Stimulated activated CD4-positive, alpha-beta T cell treated with anti-CD3 and anti-CD28 coated beads, Interleukin-2, amount 100 ng/mL, for 24 hours (primary cell): ENCODE data around the gene TSPAN15.

Source experiments
- DNase-seq, 2 donors: peaks; one replicate each; pipeline ENCODE4 v3.0.0-alpha.2; 2020

The TSPAN15 gene

DNA sequence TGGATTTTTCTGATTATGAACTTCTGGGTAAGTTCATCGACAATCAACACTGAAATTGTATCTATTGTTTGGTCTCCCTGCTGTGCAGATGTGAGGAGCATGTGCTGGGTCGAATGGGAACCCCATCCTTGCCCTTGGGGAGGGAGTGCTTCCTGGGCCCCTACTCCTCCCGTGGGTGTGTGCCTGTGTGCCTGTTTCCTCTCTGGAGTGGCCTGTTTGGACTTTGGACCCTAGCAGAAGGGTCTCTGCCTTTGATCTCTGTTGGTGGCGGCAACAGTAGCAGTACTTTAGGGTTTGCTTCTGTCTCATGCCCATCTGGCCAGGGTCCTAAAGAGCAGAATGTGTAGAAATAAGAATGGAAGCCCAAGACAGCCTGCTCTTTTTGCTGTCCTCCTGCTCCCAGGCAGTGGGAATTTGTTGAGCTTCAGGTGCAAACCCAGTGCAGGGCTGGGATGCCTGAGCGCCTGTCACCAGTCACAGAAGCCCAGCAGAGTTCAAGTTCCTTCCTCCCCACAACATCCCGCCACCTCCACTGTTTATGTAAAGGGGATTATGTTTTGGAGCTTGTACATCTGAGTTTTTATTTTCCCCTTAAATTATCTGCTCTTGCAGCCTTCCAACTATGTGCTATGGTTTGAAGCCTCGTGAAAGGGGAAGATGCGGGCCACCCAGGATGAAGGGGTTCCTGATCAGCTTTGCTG is 33.1 kb upstream of the TSPAN15 start:
- no peak for DNase-seq

DNA sequence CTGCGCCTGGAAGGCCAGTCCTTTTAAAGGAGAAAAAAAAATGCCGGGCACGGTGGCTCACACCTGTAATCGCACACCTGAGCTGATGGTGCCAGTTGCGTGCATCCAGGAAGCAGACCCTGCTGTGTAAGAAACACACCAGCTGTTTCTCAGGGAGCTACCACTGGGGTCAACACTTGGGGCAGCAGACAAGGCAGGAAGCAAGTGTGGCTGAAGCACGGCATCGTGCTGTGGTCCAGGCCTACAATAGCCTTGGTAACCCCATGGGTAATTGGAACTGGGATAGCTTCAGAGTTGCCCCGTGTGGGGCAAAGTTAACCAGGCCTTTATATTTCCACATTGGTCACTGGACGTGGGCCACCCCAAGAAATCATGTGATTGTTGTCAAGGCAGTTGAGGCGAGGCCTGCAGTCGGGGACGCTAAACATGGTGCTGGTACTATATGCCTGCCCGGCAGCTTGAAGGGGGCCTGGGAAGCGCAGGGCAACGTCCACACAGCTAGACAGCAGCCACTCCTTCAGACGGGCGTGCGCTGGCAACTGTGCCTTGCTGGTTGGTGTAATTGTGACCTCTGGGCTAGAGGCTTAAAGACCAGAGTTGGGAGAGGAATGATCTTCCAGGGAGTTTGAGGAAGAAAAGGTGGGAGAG is 32.0 kb upstream of the TSPAN15 start:
- no peak for DNase-seq

DNA sequence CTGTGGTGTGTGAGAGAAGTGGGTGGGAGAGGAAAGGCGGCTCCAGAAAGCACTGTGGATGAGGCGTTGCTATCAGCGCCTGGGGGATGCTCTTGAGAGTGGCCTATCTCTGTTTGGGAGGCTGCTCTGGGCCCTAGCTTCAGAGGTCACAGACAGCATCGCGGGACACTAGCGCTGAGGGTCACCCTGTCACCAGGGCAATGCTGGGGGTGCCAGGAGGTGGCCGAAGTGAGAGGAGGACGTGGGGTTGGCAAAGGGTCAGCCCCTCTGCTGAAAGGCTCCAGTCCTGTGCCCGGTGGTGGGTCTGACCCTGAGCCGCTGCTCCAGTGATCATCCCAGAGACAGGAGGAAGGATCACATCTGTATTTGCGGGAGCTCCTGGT is 31.5 kb upstream of the TSPAN15 start:
- DNase-seq, result no peak

DNA sequence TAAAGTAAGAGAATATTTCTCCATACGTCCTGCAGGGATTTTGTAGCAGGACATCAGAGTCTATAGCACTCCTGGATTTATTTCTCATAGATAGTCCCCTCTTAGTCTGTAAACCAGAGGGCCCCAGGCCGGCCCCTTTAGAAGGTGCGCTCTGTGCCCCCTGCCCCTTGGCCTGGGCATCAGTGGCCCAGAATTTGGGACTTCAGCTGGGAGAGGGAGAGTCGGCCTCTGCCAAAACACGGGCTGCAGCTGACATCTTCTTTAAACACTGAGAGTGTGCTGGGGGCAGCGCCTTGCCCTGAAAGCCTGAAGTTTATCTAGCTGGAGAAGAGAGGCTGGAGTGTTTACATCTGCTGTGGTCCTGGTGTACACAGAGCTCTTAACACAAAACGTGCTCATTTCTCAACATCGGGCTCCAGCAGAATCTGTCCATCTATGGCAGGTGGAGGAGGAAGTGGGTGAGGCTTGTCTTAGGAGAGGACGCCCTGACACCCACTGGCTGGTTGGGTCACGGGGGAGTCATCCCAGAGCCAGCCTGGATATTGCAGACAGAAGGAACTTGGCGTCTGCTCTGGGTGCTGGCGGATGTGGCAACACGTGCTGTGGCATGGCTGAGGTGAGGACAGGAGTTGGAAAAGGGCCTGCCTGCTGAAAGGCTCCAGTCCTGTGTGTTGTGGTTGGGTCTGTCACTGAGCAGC is 29.5 kb upstream of the TSPAN15 start:
- DNase-seq, result no peak

DNA sequence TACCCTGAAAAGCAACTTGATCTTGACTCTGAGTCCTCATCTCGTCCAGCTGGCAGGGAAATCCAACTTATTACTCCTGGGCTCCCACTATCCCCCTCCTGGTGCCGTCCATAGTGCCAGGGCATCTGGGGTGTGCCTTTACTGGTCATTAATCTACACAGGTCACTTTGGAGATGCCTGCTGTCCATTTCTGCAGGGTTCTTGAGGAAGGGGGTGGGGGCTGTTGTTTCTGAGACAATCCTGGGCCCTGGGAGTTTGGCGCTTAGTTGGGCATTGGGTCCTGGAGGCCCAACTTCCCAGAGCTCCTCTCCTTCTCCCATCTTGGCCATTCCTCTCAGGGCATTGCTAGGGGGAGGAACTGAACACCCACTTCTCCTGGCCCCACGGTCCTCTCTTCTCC is 28.6 kb upstream of the TSPAN15 start:
- DNase-seq, result no peak

DNA sequence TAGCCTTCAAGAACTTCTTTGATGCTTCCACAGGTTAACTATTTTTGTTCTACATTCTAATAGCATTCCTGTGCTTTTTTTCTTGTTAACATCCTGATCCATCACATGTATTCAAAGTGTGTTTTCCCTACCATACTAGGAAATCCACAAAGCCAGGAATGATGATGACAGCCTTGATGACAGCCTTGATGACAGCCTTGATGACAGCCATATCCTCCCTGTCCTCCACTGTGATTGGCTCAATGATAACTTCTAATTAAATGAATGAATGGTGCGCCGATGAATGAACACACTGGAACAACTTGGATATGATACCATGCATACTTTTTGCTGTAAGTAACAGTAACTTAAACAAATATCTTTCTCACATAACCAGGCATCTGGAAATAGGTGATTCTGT is 26.2 kb upstream of the TSPAN15 start:
- DNase-seq, result no peak

DNA sequence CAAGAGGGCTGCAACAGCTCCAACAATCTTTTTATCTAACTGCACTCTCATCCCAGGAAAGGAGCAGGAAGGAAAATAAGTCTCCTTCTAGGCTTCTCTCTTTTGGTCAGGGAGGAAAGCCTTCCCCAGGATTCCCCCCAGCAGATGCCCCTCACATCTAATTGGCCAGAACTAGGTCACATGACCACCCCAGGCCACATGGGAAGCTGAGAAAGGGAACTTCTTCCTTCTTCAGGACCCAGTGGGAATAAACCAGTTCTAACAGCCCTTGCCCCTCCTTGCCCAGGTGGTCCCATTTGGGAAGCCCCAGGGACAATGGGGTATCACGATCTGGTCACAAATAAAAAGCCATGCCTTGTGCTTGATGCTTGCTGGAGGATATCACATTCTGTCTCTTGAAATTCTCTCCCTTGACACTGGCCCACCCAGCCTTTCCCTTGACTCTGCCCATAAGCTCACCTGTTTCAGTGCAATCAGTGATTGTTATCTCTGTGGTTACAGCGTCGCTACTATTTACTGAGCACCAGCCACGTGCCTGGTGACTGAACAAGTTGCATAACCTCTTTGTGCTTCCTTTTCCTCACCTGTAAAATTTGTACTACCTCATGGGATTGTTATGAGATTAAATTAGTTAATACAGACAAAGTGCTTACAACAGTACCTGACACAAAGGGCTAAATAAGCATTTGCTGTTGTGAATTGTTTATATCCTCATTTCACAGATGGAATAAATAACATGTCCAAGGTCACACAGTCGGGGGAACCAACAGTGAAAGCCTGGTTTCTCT is 25.6 kb upstream of the TSPAN15 start:
- no peak for DNase-seq

DNA sequence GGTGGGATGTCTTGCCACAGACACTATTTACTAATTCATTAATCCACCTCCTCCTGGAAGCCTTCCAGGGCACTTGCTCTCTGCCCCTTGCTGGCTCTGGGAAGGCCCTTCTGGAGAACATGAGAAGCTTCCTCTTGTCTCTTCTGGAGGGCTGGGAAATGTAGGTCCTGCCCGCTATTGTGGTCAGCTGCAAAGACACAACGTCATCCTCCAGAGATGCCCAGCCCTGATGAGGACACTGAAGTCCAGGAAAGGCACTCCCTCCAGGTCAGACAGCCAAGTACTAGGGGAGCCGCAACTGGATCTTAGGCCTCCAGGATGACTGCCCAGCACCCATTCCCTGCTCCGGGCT is 24.9 kb upstream of the TSPAN15 start:
- DNase-seq, result no peak

DNA sequence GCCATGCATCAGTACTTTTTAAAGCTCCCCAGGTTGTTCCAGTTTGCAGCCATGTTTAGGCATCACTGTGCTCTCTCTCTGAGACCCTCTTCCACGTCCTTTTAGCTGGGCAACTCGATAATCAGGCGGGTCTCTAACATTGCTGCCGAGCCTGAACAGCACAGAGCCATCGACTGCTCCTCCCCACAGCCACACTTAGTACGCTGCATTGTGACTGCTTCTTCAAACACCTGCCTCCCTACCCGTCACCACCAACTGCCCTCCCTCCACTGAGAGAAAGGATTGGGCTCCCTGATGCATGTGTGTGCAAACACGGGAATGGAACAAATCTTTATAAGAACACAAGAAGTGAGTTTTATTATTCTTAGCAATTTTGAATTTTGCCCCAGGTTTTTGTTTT is 23.1 kb upstream of the TSPAN15 start:
- no peak for DNase-seq

DNA sequence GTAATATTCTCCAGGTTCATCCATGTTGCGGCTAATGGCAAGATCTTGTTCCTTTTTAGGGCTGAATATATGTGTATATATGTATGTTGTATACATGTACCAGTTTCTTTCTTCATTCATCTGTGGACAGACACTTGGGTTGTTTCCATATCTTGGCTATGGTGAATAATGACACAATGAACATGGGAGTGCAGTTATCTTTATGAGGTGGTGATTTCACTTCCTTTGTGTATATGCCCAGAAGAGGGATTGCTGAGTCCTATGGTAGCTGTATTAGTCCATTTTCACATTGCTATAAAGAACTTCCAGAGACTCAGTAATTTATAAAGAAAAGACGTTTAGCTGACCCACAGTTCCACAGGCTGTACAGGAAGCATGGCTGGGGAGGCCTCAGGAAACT is 17.1 kb upstream of the TSPAN15 start:
- DNase-seq, result no peak

DNA sequence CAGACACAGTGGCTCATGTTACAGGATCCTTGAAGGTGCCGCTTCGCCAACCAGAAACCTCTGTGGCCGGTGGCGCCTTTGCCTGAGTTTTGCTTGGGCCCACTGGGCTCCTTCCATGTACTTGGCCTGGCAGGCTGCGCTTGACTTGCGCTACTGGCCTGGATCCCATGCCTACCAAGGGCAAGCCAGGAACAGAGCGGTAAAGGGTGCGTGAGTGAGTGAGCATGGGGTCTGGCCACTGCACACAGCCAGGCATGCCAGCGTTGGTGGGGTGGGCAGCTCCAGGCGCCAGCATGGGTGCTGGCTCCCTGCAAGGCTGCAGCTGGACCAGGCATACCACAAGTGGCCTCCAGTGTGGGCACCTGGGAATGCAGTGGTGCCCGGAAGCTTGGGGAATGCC is 16.3 kb upstream of the TSPAN15 start:
- no peak for DNase-seq

DNA sequence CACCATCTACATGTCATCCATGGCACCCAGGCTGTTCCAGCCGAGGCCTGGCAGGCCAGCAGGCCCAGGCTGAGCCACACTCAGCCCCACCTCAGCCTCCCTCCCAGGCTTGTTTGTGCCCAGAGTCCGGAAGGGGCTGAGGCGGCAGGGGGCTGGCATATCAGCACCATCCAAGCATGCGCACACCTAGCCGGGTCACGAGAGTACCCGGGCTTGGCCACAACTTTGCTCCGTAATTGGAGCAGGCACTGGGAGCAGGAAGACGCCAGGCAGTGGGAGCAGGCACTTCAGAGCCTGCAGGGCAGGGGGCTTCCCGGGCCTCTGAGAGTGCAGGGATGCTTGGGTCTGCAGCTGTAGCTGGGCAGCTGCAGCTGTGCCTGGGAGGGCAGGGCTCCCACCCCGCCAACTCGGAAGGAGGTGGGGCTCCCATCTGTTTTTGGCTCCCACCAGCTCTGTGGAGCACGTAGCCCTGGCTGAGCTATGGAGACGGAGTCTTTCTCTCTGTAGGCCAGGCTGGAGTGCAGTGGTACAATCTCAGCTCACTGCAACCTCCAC is 15.2 kb upstream of the TSPAN15 start:
- no peak for DNase-seq

DNA sequence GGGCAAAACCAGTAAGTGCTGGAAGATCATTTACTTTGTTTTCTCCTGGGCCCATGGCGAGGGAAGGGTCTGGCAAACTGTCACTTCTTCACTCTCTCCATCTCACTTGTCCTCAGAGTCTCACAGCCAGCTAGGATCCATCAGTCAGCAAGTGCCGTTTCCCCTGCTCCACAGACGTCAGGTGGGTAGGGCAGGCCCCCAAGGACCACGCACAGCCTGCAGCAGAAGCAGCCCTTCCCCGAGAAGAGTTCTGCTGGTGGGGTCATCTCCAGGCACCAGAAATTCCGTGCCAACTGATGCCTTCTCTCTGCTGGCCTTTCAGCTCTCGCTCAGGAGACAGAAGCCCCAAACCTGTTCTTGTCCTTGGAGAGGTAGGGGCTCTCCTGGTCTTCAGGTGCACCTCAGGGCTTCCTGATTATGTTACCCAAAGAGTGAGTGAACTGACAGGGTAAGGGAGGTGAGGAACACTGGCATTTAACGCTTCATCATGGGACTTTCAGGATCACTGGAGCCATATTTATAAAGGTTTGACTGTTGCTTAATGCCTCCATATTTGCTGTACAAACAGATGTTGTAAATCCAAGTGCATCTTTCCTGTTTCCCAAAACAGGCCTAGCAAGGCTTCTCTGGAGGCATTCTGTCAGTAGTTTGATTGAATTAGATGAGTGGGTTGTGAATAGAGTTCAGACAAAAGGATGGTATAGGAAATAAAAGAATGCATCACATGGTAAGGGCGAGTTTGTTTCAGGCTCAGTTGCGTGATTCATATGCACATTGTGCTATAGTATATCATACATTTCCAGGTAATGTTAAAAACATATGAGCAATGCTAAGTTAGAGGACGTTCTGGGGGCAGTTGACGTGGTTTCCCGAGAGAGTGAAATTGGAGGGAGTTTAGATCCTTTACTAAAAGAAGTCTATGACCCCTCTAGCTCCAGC is 13.7 kb upstream of the TSPAN15 start:
- no peak for DNase-seq

DNA sequence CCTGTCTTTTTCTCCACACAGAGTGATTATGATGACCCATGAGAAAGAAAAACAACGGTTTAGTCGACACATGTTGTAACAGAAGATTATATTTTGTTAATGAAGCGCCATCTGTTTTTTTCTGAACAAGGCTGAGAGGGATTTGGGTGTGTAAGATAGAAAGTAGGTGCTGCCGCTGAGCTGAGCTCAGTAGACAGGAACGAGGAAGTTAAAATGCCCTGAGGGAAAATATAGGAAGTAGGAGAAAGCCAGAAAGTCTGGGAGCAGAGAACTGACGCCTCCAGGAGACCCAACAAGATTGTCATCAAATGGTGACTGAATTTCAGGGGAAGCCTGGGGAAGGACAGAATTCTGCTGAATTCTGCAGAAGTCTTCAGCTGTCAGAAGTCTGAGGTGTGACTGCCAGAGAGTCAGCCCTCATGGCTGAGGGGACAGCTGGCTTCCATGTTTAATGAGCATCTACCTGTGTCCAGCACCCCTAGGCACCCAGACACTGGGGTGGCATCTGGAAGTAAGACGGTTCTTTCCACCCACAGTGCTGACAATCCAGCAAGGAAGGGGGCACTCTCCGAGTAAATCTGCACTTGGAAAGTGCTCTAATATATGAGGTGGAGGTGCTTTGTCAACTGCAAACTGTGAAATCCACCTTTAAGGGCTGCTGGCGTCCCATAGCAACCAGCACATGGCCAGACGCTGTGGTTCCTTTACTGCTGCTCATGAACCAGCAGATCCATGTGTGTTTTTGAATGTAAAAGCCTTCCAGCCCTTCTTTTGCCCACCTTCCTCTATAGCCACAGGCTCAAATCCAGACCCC is 12.5 kb upstream of the TSPAN15 start:
- DNase-seq, result no peak

DNA sequence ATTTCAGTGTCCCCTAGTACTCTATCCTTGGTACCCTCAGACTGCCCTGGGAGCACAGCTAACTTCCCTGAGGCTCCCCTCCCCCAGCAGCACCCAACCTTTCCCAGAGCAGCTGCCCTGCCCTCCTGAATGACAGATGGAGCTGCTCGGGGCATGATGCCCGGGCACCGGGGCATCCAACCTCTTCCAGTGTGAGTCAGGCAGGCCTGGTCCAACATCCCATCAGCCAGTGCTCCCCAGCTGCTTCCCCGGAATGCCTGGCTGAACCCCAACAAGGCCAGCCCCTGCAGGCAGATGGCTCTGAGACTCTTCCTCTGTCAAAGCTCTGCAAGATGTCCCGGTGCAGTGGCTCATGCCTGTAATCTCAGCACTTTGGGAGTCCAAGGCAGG is 11.9 kb upstream of the TSPAN15 start:
- no peak for DNase-seq

DNA sequence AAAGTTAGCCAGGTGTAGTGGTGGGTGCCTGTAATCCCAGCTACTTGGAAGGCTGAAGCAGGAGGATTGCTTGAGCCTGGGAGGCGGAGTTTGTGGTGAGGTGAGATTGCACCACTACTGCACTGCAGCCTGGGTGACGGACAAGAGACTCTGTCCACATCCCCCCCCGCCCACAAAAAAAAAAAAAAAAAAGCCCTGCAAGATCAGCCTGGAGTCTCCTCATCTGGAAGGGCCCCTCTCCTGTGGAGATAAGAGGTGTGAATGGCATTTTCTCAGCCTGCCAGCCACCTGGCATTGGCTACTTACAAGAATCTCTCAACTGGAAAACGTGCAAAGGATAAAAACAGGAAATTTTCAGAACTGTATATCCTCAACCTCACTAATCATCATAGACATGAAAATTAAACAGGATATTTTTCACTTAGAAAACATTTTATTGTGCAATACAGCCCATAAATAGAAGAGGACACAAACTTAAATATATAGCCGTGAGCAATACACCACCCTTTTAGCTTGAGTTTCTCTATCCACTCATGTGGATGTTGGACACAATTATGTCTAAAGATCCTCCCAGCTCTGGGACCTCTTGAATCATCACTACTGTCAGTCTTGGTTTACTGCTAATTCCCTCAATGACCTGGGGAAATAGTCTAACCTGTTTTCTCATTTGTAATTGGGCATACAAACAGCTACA is 11.3 kb upstream of the TSPAN15 start:
- DNase-seq, result no peak

DNA sequence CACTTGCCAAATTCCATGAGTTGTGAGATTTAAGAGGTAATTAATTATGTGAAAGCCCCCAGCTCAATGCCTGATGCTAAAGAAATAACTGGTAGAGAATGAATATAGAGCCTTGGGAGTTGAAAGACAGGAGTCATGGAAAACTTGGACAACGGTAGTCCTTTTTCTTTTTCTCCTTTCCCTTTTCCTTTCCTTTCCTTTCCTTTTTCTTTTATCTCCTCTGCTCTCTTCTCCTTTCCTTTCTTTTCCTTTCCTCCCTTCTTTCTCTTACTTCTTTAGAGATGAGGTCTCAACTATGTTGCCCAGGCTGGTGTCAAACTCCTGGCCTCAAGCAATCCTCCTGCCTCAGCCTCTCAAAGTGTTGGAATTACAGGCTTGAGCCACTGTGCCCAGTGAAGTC is 7.9 kb upstream of the TSPAN15 start:
- DNase-seq, result no peak

DNA sequence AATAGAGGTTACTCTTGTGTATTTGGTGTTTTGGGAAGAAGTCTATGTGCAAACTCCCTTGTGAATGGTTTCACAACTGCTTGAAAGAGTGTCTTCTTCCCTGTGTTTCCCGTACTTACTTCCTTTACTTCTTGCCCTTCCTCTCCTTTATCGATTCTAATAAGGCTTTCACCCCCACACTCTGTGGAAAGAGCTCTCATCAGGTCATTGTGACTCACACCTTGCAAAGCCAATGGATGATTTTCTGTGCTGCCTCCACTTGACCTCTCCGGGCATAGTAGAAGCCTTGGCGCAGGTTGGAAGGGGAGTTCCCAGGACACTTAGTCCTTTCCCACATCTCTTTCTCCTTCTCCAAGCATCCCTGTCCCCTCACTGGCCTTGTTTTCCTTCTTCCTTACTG is 6.2 kb upstream of the TSPAN15 start:
- no peak for DNase-seq

DNA sequence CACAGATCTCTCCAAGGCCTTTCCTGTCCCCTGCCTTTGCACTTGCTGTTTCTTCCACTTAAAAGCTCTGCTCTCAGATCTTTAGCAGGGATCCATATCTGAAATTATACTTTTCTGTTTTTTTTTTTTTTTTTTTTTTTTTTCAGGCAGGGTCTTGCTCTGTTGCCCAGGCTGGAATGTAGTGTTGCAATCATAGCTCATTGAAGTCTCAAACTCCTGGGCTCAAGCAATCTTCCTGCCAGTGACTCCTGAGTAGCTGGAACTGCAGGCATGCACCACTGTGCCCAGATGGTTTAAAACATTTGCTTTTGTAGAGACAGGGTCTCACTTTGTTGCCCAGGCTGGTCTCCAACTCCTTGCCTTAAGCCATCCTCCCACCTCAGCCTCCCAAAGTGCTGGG is 5.0 kb upstream of the TSPAN15 start:
- DNase-seq, result no peak

DNA sequence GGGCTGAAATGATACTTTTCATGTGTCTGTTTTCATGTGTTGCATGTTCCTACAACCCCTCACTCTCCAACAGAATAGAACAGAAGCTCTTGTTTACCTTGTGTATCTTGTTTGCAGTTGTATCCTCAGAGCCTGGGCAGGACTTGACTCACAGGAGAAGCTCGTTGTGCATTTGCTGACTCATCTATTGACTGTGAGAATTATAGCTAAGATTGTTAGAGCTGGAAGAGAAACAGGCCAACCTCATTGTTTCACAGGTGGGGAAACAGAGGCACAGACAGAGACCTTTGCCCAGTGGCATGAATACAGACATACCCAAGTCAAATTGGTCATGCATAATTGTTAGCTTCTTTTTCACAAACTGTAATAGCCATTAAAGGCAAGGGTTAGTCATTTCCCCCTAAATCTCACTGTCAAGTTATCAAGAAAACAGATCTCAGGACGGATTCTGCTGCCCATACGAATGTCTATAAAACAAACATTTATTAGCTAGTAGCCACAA is 4.6 kb upstream of the TSPAN15 start:
- DNase-seq, result no peak

DNA sequence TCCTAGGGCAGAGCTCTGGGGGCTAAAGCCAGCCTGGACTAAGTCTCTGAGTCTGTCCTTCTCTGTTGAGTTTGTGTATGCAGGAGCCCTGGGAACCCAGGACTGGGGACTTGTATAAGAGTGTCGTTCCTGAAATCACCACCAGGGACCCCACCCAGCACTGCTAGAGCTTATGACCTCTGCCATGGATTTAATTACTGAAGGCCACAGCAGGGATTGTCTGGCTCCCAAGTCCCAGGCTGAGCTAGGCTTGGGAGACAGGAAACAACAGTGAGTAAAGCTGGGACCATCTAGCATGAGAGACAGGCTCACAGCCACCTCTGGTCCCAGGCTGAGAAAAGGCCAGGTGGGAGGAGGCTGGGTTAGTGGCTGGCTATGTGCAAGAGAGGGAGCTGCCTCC is 1.4 kb upstream of the TSPAN15 start:
- peak; percentile 41 to 57 for DNase-seq
